ENCODE measurements around the gene MASP2.

DNA sequence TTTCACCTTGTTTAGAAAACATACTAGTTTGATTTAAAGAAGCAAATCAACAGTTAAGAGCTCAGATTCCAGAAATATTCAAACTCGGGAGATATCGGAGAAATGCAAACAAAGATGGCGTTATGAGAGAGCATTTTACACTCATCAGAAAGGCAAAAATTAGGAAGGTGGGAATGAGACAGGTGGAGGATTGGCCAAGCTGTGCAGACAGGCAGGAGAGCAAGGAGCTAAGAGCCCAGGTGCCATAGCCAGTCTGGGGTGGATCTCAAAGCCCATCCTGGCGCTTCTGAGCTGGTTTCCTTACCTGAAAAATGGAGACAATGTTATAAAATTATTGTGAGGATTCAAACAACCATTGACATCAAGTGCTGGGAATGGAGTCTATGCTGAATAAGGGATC, 54.2 kb downstream of the MASP2 start:
- TF ChIP-seq POLR2AphosphoS5 (IDR thresholded peaks at IDR 0.05; ENCODE audit: low read depth, low read length) (no peak), POLR2A (IDR thresholded peaks at IDR 0.05; ENCODE audit: low read depth, low read length) (no peak)
